ENCODE measurements around the gene BCL2L1.

BCL2L1 gene

DNA sequence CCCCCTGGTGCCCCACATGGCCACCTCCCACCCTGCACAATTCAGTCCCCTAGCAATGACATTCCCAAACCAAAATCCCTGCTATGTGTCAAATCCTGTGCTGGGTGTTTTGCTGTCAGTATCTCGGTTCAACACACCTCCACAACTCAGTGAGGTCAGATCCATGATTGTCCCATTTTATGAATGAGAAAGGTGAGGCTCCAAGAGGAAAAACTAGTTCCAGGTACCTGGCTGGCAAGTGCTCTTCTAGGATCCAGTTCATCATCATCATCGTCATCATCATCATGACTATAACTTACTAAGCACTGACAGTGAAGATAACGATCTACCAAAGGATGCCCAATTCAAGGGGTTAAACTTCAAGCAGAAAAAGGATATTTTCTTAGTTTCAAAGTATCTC lies 102.4 kb downstream of the BCL2L1 start:
- no peak overlapping the region for H3K4me2 ChIP-seq (ENCODE audit: low read length)

DNA sequence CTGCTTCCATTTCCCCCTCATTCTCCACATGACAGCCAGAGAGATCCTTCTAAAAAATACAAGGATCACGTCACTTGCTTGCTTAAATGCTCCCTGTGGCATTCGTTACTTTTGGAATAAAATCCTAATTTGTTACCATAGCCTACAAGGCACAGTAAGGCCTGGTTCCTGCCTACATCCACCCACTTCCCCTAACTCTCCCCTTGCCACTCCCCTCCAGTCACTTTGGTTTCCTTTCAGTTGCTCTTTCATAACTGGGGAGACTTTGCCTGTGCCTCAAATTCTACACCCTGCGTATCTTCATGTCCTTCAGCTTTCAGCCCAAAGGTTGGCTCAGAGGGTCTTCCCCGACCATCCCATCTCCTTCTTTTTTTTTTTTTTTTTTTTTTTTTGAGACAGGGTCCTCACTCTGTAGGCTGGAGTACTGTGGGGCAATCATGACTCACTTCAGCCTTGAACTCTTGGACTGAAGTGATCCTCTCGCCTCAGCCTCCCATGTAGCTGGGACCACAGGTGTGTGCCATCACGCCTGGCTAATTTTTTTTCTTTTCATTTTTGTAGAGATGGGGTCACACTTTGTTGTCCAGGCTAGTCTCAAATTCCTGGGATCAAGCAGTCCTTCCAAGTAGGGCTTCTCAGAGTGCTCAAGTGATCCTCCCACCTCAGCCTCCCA lies 105.1 kb downstream of the BCL2L1 start:
- Histone ChIP-seq H3K9me3 (replicated peaks; ENCODE audit: low read length) (no peaks in the 10 kb centered on the region), H3K4me2 (ENCODE audit: low read length) (no peak overlapping the region), H3K27me3 (ENCODE audit: control insufficient read depth, insufficient read depth, low read length) (no peaks in the 10 kb centered on the region), H3K36me3 (ENCODE audit: insufficient read depth, low read length) (no peaks in the 10 kb centered on the region), H3K4me1 (ENCODE audit: control insufficient read depth, insufficient read depth, low read length) (peaks cover 2% of the 10 kb centered on the region), H3K4me3 (ENCODE audit: low read length) (no peak overlapping the region), H3K9ac (ENCODE audit: low read depth, low read length) (no peak overlapping the region)

More for the DNA sequence above, 102.4 kb downstream of the BCL2L1 start:
- no peaks in the 10 kb centered on the region for H3K36me3 ChIP-seq (ENCODE audit: insufficient read depth, low read length)
- H3K9me3 ChIP-seq (replicated peaks; ENCODE audit: low read length), result no peaks in the 10 kb centered on the region
- no peaks in the 10 kb centered on the region for H3K27me3 ChIP-seq (ENCODE audit: control insufficient read depth, insufficient read depth, low read length)
- no peak overlapping the region for H3K4me3 ChIP-seq (ENCODE audit: low read length)
- no peak overlapping the region for H3K9ac ChIP-seq (ENCODE audit: low read depth, low read length)
- H3K4me1 ChIP-seq (ENCODE audit: control insufficient read depth, insufficient read depth, low read length), result no peaks in the 10 kb centered on the region

DNA sequence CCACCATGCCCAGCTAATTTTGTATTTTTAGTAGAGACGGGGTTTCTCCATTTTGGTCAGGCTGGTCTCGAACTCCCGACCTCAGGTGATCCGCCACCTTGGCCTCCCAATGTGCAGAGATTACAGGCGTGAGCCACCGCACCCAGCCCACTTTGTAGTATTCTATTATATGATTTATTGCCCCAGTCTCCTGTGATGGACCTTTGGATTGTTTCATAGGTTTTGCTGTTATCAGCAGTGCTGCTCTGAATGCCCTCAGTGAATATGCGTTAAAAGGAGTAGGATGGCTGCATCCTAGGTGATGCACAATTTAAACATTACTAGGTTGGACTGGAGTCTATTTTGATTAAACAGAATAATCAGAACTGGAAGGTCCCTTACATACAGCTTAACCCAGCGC lies 107.3 kb downstream of the BCL2L1 start:
- Histone ChIP-seq H3K4me1 (ENCODE audit: control insufficient read depth, insufficient read depth, low read length) (peaks cover 10% of the 10 kb centered on the region), H3K9me3 (replicated peaks; ENCODE audit: low read length) (no peaks in the 10 kb centered on the region), H3K4me3 (ENCODE audit: low read length) (no peak overlapping the region), H3K9ac (ENCODE audit: low read depth, low read length) (no peak overlapping the region), H3K4me2 (ENCODE audit: low read length) (no peak overlapping the region), H3K36me3 (ENCODE audit: insufficient read depth, low read length) (no peaks in the 10 kb centered on the region), H3K27me3 (ENCODE audit: control insufficient read depth, insufficient read depth, low read length) (no peaks in the 10 kb centered on the region)
